Caco-2 (cell line): Measurements from ENCODE around the gene NBPF3. TPM values are rescaled to one million over a fixed set of nuclear protein-coding genes. Genes with fewer than 3 reads are reported as not detected.
"Not testable (repeated sequence)": the region's sequence is repeated elsewhere in the genome, so short reads cannot be mapped to it uniquely, and the experiment has no call there.

Source experiments
- BruUV-seq: library from RNA; stranded (reverse); fragments of 400-500 nt; replicated peaks from 2 replicates; lab custom pipeline; 2021; lab: Mats Ljungman, UMichigan
- CTCF ChIA-PET: fragments of 300-600 bp; sonication (Branson Sonifier 250); formaldehyde crosslinking; loops from one replicate; lab custom pipeline; 2022; ENCODE audit warnings: antibody characterized with exemption; lab: Charles Lee
- POLR2A ChIA-PET: fragments of 300-600 bp; sonication (Branson Sonifier 250); formaldehyde crosslinking; loops from one replicate; lab custom pipeline; 2022; ENCODE audit warnings: antibody characterized with exemption; lab: Charles Lee
- DNase-seq, 2 experiments: peaks; one replicate each; pipeline versions ENCODE4 v3.0.0 to v3.0.0-alpha.2; 2020 to 2022
- H3K27me3 ChIP-seq: replicated peaks from 2 replicates; pipeline ENCODE4 v1.6.0; 2011; ENCODE audit warnings: low read length; ENCODE audit not compliant: control insufficient read depth, insufficient read depth
- H3K36me3 ChIP-seq: 2 replicates; pipeline ENCODE4 v1.5.1; 2011; ENCODE audit warnings: low read length; ENCODE audit not compliant: control insufficient read depth, insufficient read depth
- H3K4me1 ChIP-seq: fragments of 250-450 bp; sonication (Bioruptor Pico); 2 replicates; pipeline ENCODE4 v1.5.1; 2020; ENCODE audit warnings: mild to moderate bottlenecking
- H3K4me3 ChIP-seq: 2 replicates; pipeline ENCODE4 v1.5.1; 2011; ENCODE audit warnings: low read depth, mild to moderate bottlenecking, control low read depth, low read length
- H3K9me3 ChIP-seq: fragments of 250-450 bp; sonication (Bioruptor Pico); 2 replicates; pipeline ENCODE4 v1.5.1; 2020; ENCODE audit warnings: mild to moderate bottlenecking, moderate library complexity
- H3K27ac Mint-ChIP-seq: one replicate; pipeline ENCODE4 v1.8.0; 2022; ENCODE audit warnings: mixed read lengths; ENCODE audit not compliant: unreplicated experiment
- H3K27me3 Mint-ChIP-seq: one replicate; pipeline ENCODE4 v1.8.0; 2022; ENCODE audit warnings: mixed read lengths; ENCODE audit not compliant: insufficient read depth, unreplicated experiment
- H3K36me3 Mint-ChIP-seq: one replicate; pipeline ENCODE4 v1.8.0; 2022; ENCODE audit warnings: mild to moderate bottlenecking, mixed read lengths; ENCODE audit not compliant: insufficient read depth, unreplicated experiment
- H3K4me1 Mint-ChIP-seq: one replicate; pipeline ENCODE4 v1.8.0; 2022; ENCODE audit warnings: low read depth, mixed read lengths; ENCODE audit not compliant: unreplicated experiment
- H3K4me3 Mint-ChIP-seq: one replicate; pipeline ENCODE4 v1.8.0; 2022; ENCODE audit warnings: mild to moderate bottlenecking, moderate library complexity, mixed read lengths; ENCODE audit not compliant: unreplicated experiment
- H3K9me3 Mint-ChIP-seq: one replicate; pipeline ENCODE4 v1.8.0; 2022; ENCODE audit warnings: mixed read lengths; ENCODE audit not compliant: unreplicated experiment
- CTCF ChIP-seq, 2 experiments: fragments of 200-600 bp in 1 of 2; IDR thresholded peaks; 1 replicate in 1 of 2; 2 replicates in 1 of 2; pipeline versions ENCODE4 v1.5.1 to v1.8.0; 2011 to 2022; ENCODE audit warnings: antibody characterized with exemption in 1 of 2, control low read depth in 1 of 2, inconsistent platforms in 1 of 2, low read depth in 1 of 2, low read length in 1 of 2, mild to moderate bottlenecking in 1 of 2, moderate library complexity in 1 of 2; ENCODE audit not compliant: insufficient read depth in 1 of 2, severe bottlenecking in 1 of 2, unreplicated experiment in 1 of 2
- intact Hi-C: fragments of 100-400 bp; cut with micrococcal nuclease; formaldehyde crosslinking; loops from one replicate; pipeline ENCODE4 v1.10.0; 2022; ENCODE audit not compliant: unreplicated experiment
- total RNA-seq: library from RNA; stranded (reverse); gene quantifications from 2 replicates; pipeline ENCODE4 v1.2.3, GENCODE V29; 2022

NBPF3 gene
- total RNA-seq, 1 experiment from 2014 or later = 14.9 TPM

DNA sequence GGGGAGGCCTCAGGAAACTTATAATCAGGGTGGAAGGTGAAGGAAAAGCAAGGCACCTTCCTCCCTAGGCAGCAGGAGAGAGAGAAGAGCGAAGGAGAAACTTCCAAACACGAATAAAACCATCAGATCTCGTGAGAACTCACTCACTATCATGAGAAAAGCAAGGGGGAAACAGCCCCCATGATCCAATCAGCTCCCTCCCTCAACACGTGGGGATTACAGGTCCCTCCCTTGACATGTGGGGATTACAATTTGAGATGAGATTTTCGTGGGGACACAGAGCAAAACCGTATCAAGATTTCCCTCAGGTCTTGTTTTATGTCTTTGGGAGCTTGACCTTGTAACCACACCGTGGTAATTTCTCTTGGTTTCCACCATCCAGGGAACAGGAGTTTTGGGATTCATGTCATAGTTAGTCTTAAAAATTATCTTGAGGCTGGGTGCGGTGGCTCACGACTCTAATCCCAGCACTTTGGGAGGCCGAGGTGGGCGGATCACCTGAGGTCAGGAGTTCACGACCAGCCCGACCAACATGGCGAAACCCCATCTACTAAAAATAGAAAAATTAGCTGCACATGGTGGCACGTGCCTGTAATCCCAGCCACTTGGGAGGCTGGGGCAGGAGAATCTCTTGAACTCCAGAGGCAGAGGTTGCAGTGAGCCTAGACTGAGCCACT is 47.2 kb upstream of the NBPF3 start:
- BruUV-seq = no TSS peak
- Mint-ChIP-seq H3K9me3 (no peaks in the 10 kb centered on the region), H3K4me1 (no peaks in the 10 kb centered on the region), H3K4me3 (no peak overlapping the region), H3K36me3 (no peaks in the 10 kb centered on the region), H3K27ac (no peak overlapping the region), H3K27me3 (no peaks in the 10 kb centered on the region)
- POLR2A ChIA-PET = no interaction called here
- H3K4me3 ChIP-seq = no peak overlapping the region
- H3K27me3 ChIP-seq = no peaks in the 10 kb centered on the region
- H3K9me3 ChIP-seq = no peaks in the 10 kb centered on the region
- CTCF ChIA-PET = no interaction called here
- H3K36me3 ChIP-seq = no peaks in the 10 kb centered on the region
- no peak for TF ChIP-seq CTCF (IDR thresholded peaks at IDR 0.05; ENCODE audit: insufficient read depth in 1 of 2, low read depth in 1 of 2, low read length in 1 of 2, severe bottlenecking in 1 of 2, unreplicated experiment in 1 of 2)
- intact Hi-C loops = no loop called here
- H3K4me1 ChIP-seq = no peaks in the 10 kb centered on the region
- no peak for DNase-seq

DNA sequence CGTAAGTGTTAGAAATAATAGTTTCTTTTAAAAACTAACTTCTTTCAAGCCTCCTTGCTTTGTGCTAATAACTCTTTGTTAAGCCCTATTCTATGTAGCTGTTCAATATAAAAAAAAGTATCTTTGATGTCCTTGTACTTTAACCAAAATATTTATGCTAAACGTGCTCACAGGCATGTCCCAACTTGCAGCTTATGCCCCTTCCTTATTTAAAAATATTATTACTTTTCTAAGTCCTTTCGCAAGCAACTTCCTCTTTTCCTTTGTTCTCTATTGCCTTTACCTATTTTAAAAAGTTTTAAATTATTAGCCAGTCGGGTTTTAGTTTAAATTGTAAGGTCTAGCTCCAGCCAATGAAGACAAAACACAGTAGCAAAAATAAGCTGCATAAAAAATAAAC is 43.4 kb upstream of the NBPF3 start:
- no peaks in the 10 kb centered on the region for H3K27me3 ChIP-seq
- intact Hi-C loops = no loop called here
- no peaks in the 10 kb centered on the region for H3K9me3 ChIP-seq
- H3K4me1 ChIP-seq = peaks cover 6% of the 10 kb centered on the region; the same call in 1 of the 2 replicates
- H3K4me3 ChIP-seq = no peak overlapping the region
- Mint-ChIP-seq H3K36me3 (no peaks in the 10 kb centered on the region), H3K9me3 (no peaks in the 10 kb centered on the region), H3K27ac (no peak overlapping the region), H3K4me3 (no peak overlapping the region), H3K27me3 (no peaks in the 10 kb centered on the region), H3K4me1 (no peaks in the 10 kb centered on the region)
- ChIA-PET POLR2A (no interaction called here), CTCF (no interaction called here)
- no peaks in the 10 kb centered on the region for H3K36me3 ChIP-seq
- no TSS peak for BruUV-seq
- DNase-seq = no peak
- TF ChIP-seq CTCF (IDR thresholded peaks at IDR 0.05; ENCODE audit: insufficient read depth in 1 of 2, low read depth in 1 of 2, low read length in 1 of 2, severe bottlenecking in 1 of 2, unreplicated experiment in 1 of 2) = no peak

- H3K36me3 Mint-ChIP-seq = no peaks in the 10 kb centered on the region
- no peaks in the 10 kb centered on the region for H3K27me3 Mint-ChIP-seq
- H3K9me3 Mint-ChIP-seq = no peaks in the 10 kb centered on the region
- H3K4me1 Mint-ChIP-seq = no peaks in the 10 kb centered on the region
- H3K4me3 Mint-ChIP-seq = no peak overlapping the region
- no peak overlapping the region for H3K27ac Mint-ChIP-seq
- Histone ChIP-seq H3K36me3 (no peaks in the 10 kb centered on the region), H3K4me3 (no peak overlapping the region), H3K9me3 (no peaks in the 10 kb centered on the region), H3K27me3 (no peaks in the 10 kb centered on the region), H3K4me1 (peaks cover 11% of the 10 kb centered on the region; the same call in 1 of the 2 replicates)
- no peak for DNase-seq
- intact Hi-C loops = no loop called here
- BruUV-seq = no TSS peak
- POLR2A ChIA-PET = no interaction called here
- TF ChIP-seq CTCF (IDR thresholded peaks at IDR 0.05; ENCODE audit: insufficient read depth in 1 of 2, low read depth in 1 of 2, low read length in 1 of 2, severe bottlenecking in 1 of 2, unreplicated experiment in 1 of 2) = no peak
- CTCF ChIA-PET = no interaction called here
These were observed 42.1 kb upstream of the NBPF3 start for GRCh38 chr1:21397813-21398188.

DNA sequence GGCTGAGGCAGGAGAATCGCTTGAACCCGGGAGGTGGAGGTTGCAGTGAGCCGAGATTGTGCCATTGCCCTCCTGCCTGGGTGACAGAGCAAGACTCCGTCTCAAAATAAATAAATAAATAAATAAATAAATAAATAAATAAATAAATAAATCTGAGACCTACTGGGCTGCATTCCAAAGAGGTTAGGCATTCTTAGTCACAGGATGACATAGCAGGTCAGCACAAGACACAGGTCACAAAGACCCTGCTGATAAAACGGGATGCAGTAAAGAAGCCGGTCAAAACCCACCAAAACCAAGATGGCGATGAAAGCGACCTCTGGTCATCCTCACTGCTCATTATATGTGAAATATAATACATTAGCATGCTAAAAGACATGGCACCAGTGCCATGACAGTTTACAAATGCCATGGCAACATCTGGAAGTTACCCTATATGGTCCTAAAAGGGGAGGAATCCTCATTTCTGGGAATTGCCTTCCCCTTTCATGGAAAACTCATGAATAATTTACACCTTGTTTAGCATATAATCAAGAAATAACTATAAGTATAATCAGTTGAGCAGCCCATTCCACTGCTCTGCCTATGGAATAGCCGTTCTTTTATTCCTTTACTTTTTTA is 38.1 kb upstream of the NBPF3 start:
- BruUV-seq, POLR2A ChIA-PET, H3K27me3 ChIP-seq: not testable (repeated sequence)

More for the DNA sequence above, 38.1 kb upstream of the NBPF3 start:
- DNase-seq, H3K36me3 Mint-ChIP-seq, H3K9me3 Mint-ChIP-seq, H3K4me1 Mint-ChIP-seq, H3K36me3 ChIP-seq, CTCF ChIA-PET, intact Hi-C loops, H3K4me3 Mint-ChIP-seq, H3K27ac Mint-ChIP-seq, H3K9me3 ChIP-seq, H3K4me3 ChIP-seq, H3K27me3 Mint-ChIP-seq: not testable (repeated sequence)
- H3K4me1 ChIP-seq = peaks cover 11% of the 10 kb centered on the region; the same call in 1 of the 2 replicates
